Lower lobe of right lung (tissue), 2 donors: ENCODE results near the gene CNMD. TPM values are rescaled to one million over a fixed set of nuclear protein-coding genes. Genes with fewer than 3 reads are reported as not detected.

Experiments used
- ATAC-seq, 2 donors: fragments of 200-7000 bp; cut with Tn5 transposase; one replicate each; pipeline ENCODE4 v1.9.1; 2020 to 2022; ENCODE audit warnings: mild to moderate bottlenecking in 2 of 2, moderate library complexity in 2 of 2
- DNase-seq: peaks from one replicate; pipeline ENCODE4 v3.0.0-alpha.2; 2020
- H3K27ac ChIP-seq: fragments of 200-600 bp; one replicate; pipeline ENCODE4 v1.8.0; 2022
- H3K27me3 ChIP-seq: fragments of 200-600 bp; one replicate; pipeline ENCODE4 v1.8.0; 2022; ENCODE audit warnings: low read depth
- H3K36me3 ChIP-seq: fragments of 200-600 bp; one replicate; pipeline ENCODE4 v1.8.0; 2022; ENCODE audit warnings: mild to moderate bottlenecking
- H3K4me1 ChIP-seq: fragments of 200-600 bp; one replicate; pipeline ENCODE4 v1.8.0; 2022
- H3K4me3 ChIP-seq: fragments of 200-600 bp; one replicate; pipeline ENCODE4 v1.8.0; 2022; ENCODE audit warnings: mild to moderate bottlenecking
- H3K9me3 ChIP-seq: fragments of 200-600 bp; one replicate; pipeline ENCODE4 v1.8.0; 2022
- CTCF ChIP-seq: fragments of 200-600 bp; IDR thresholded peaks from one replicate; pipeline ENCODE4 v1.8.0; 2022; ENCODE audit warnings: antibody characterized with exemption, mild to moderate bottlenecking
- intact Hi-C: fragments of 100-400 bp; cut with DNase I; formaldehyde crosslinking; loops from one replicate; pipeline ENCODE4 v1.11.0; 2022
- long read RNA-seq: library from polyadenylated mRNA; unstranded; transcript quantifications from one replicate; pipeline ENCODE4 v2.0.0, GENCODE V29; 2021
- total RNA-seq: library from RNA; stranded (reverse); fragmentation: NEBNext Ultra II Directional; extraction: Animal tissue kit (Norgen Biotek cat#: 25700); gene quantifications from one replicate; pipeline ENCODE4 v1.2.1, GENCODE V29; 2021
- donor health status: DM: no; HTN: yes; CAD: no; lungs with severe emphysema.

CNMD gene
- not detected for total RNA-seq
- long read RNA-seq: 0 reads

- no peaks in the 10 kb centered on the region for H3K9me3 ChIP-seq
- peak within 1 kb of the TSS; percentile 54 for H3K4me3 ChIP-seq
- no peak for TF ChIP-seq CTCF
- H3K4me1 ChIP-seq: peaks cover 13% of the 10 kb centered on the region
- peaks cover 41% of the 10 kb centered on the region for H3K27me3 ChIP-seq
- no peaks in the 10 kb centered on the region for H3K36me3 ChIP-seq
- intact Hi-C loops: no loop called here
- ATAC-seq: peak; percentile 11 to 31
- no peak for DNase-seq
- H3K27ac ChIP-seq: no peak within 1 kb of the TSS
Measured at GRCh38 chr13:52739468-52740071, at the start of gene CNMD. Gene CNMD (minus strand): TSS chr13:52739820. CDS start chr13:52739701, 119 bp downstream.

GRCh38 chr13:52788011-52788410 lies 48.4 kb upstream of the CNMD start:
- no peak for TF ChIP-seq CTCF
- no peaks in the 10 kb centered on the region for H3K36me3 ChIP-seq
- no peaks in the 10 kb centered on the region for H3K27me3 ChIP-seq
- no peak overlapping the region for H3K27ac ChIP-seq
- no peak for ATAC-seq
- H3K4me3 ChIP-seq: no peak overlapping the region
- intact Hi-C loops: no loop called here
- DNase-seq: no peak
- H3K9me3 ChIP-seq: no peaks in the 10 kb centered on the region
- H3K4me1 ChIP-seq: no peaks in the 10 kb centered on the region

GRCh38 chr13:52787235-52787634 lies 47.6 kb upstream of the CNMD start:
- DNase-seq: no peak
- no peaks in the 10 kb centered on the region for H3K9me3 ChIP-seq
- no peak overlapping the region for H3K4me3 ChIP-seq
- no peak overlapping the region for H3K27ac ChIP-seq
- no peak for TF ChIP-seq CTCF
- no peaks in the 10 kb centered on the region for H3K36me3 ChIP-seq
- no peaks in the 10 kb centered on the region for H3K4me1 ChIP-seq
- H3K27me3 ChIP-seq: no peaks in the 10 kb centered on the region
- no peak for ATAC-seq
- intact Hi-C loops: no loop called here

- Histone ChIP-seq H3K27me3 (no peaks in the 10 kb centered on the region), H3K27ac (no peak overlapping the region), H3K9me3 (no peaks in the 10 kb centered on the region), H3K36me3 (no peaks in the 10 kb centered on the region), H3K4me1 (no peaks in the 10 kb centered on the region), H3K4me3 (no peak overlapping the region)
- DNase-seq (no peak), ATAC-seq (no peak)
- intact Hi-C loops: no loop called here
- TF ChIP-seq CTCF: no peak
Measured at GRCh38 chr13:52786766-52787165, 47.1 kb upstream of the CNMD start.

GRCh38 chr13:52785739-52786138 lies 46.1 kb upstream of the CNMD start:
- DNase-seq (no peak), ATAC-seq (no peak)
- H3K27ac ChIP-seq: no peak overlapping the region
- H3K4me3 ChIP-seq: no peak overlapping the region
- TF ChIP-seq CTCF: no peak
- H3K36me3 ChIP-seq: no peaks in the 10 kb centered on the region
- no peaks in the 10 kb centered on the region for H3K27me3 ChIP-seq
- H3K9me3 ChIP-seq: no peaks in the 10 kb centered on the region
- no peaks in the 10 kb centered on the region for H3K4me1 ChIP-seq
- intact Hi-C loops: no loop called here
